Renal cortex interstitium (tissue), 11 donors: ENCODE results near the gene EPHA3. TPM values are rescaled to one million over a fixed set of nuclear protein-coding genes. Genes with fewer than 3 reads are reported as not detected.

Experiments used
- DNase-seq, 11 donors: peaks; one replicate each; pipeline ENCODE4 v3.0.0-alpha.2; 2013; ENCODE audit warnings: low read depth in 9 of 11, low spot score in 4 of 11; ENCODE audit errors: extremely low read depth in 1 of 11
- polyA plus RNA-seq, 3 donors: library from polyadenylated mRNA; unstranded; fragments of 120-200 nt; gene quantifications; one replicate each; pipeline ENCODE4 v1.2.1, GENCODE V29; 2013; ENCODE audit not compliant: insufficient read length in 3 of 3

EPHA3 gene
- polyA plus RNA-seq, 3 donors = 3.2 to 5.1 (median 4.8) TPM

DNA sequence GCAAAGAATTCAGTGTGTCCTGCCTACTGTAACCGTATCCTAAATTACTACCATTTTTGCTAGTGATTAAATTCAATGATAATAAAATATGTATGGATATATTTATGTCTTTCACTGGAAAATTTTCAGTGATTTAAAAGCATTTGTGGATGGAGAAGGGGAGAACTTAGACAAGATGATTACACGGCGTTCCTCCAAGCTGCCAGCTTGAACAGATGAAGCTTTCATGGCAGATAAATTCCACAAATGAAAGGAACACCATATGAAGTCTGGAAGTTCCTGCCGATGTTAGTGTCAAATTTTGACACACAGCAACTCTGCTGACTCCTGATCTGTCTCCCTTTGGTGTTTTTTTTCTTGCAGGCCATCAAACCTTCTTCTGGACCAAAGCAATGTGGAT, 364.7 kb downstream of the EPHA3 start:
- DNase-seq = no peak

DNA sequence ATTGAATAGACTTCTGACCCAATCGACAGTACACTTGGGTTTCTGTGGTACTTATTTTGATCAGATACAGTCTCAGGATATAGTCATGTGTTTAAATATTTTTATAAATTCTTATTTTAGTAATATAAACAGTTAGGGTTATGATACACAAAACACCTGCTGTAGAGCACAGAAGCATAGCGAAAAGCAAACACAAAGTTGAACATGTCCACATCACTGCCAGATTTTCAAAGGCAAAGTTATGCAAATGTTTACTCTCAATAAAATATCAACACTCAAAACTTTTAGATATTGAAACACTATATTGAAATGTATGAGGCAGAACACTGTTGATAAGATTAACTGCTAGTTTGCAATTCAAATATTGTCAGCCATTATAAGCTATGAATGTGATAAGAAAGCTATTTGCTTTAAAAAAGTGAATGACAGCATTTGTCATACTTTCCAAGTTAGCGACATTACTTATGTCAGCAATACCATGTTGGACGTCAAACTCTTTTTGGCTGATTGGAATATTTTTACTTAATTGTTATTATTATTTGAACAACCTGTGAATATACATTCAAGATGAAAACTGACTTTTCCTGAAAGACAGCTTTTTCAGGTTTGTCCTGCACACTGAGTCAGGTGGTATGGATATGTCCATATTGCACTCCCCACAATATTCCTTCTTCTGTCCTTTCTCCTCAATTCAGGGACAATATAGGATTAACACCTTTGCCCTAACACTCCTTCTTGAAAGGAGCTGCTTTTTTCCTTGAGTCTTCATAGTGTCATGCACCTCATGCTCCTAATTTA, 367.1 kb downstream of the EPHA3 start:
- DNase-seq = no peak

DNA sequence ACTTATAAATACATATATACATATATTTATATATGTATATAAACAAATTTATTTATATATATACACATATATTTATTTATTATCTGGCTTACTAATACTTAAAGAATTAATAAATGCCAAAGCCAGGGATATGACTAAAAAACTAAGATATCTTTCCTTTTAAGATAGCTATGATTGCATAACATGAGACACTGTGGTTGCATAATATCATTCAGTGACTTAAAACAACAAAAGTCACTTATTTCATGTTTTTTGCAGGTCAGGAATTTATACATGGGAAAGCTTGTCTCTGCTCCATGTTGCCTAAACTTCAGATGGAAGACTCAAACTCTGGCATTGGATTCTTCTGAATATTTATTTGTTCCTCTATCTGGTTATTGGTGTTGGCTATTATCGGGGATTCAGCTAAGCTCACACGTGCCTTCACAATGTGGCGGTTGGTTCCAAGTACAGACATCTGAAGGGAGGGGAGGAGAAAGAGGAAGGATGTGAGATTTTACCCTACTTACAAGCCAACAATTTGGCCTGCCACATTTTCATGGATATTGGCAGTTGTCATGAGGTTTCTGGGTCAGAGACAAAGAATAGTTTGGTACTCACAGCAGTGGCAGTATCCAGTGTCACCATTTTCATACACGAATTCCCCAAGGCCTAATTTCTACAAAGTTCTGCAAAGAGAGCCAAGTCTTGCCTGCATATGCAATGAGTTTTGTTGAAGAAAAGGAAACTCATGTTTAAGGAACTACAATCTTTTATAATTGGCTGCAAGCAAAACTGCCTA, 381.6 kb downstream of the EPHA3 start:
- no peak for DNase-seq

DNA sequence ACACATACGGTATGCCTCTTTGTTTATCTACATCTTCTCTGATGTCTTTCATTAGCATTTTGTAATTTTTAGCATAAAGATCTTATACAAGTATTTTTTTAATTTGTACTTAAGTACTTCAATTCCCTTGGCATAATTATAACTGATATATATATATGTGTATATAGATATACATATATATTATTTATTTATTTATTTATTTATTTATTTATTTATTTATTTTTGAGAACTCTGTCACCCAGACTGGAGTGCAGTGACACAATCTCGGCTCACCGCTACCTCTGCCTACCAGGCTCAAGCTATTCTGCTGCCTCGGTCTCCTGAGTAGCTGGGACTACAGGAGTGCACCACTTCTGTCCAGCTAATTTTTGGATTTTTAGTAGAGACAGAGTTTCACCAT, 382.7 kb downstream of the EPHA3 start:
- DNase-seq = no peak

DNA sequence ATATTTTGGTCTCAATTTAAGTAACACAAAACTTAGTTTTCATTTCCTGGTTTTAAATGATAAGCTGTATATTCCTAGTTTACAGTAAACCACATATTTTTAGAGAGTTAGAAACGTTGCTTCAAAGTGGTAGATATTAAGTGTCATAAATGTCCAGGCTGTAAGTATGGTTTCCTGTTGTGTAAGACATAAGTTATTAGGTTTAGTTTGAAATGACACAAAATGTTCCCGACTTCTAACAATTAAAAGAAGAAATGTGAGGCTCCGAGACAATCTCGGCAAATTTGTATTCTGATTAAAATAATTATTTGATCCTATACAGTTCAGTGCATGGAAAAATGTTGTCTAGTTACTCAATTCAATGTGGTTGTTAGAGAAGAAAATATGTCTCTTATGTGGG, 387.3 kb downstream of the EPHA3 start:
- no peak for DNase-seq

DNA sequence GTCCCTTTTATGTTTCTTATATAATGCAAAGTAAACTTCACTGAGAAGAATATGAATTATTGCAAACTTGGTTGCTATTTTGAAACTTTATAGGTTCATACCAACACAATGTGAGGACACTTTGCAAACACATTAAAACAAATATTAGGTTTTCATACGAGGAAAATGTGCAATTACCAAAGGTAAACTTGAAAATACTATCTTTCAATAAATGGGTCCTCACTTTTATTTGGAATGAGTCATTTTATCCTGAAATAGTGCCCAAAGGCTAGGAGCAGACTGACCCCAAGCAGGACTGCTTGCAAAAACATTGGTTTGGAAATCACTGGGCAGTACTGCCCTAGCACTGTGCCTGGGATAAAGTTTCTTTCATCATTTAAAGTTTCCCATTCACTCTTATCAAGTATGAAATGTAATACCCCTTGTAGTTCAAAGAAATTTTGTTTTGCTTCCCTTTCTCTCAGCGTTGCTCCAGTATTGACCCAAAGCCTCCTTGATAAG, 396.5 kb downstream of the EPHA3 start:
- no peak for DNase-seq

DNA sequence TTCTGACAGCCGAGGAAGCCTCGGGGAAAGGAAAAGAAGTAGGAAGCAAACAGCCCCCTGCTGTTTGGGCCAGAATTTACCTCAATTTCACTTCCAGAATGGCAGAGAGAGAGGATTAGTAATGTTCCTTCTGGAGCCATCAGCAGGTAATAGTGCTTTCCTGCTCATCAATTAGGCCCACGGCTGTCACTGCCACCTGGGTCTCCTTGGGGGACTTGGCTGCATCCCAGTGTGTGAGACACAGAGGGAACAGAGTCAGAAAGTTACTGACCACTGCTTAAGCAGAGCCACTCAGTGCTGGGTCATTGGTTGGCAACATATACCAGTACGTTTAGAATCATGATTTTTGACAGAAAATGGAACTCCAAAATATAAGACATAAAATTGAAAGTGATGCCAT, 397.0 kb downstream of the EPHA3 start:
- DNase-seq = no peak

DNA sequence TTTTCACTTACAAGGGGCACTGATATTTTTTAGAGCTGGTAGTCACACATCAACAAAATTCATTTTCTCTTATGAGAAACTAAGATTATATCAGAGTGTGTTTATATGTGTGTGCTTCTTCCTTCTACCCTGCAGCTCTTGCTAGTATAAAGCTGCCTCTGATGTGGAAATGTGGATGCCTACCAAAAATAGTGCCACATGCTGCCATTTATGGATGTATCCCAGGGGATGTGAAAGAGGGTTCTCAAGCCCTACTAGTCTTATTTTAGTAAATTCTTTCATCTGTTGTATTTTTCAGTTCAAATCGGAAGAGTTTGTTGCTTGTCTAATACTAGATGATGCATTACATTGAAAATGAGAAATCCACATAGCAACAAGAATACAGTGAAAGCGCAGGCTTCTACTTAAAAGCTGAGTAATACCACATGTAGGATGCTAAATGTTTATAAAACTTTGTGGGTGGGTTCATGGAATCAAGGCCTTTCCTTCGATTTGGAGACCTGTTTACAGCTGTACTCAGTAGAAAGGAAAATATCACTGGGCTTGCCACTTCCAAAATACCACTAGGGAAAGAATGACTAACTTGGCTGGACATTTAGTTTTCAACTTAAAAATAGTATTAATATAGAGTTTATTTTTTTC, 399.2 kb downstream of the EPHA3 start:
- no peak for DNase-seq

DNA sequence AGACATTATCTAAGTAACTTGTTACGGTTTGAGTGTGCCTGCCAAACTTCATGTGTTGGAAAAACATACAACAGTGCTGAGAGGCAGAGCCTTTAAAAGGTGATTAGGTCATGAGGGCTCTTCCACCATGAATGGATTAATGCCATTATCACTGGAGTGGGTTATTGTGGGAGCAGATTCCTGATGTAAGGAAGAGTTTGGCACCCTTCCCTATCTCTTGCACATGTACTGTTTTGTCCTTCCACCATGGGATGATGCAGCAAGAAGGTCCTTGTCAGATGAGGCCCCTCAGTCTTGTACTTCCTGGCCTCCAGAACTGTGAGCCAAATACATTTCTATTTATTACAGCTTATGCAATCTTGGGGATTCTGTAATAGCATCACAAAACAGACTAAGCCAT, 413.9 kb downstream of the EPHA3 start:
- DNase-seq = no peak

DNA sequence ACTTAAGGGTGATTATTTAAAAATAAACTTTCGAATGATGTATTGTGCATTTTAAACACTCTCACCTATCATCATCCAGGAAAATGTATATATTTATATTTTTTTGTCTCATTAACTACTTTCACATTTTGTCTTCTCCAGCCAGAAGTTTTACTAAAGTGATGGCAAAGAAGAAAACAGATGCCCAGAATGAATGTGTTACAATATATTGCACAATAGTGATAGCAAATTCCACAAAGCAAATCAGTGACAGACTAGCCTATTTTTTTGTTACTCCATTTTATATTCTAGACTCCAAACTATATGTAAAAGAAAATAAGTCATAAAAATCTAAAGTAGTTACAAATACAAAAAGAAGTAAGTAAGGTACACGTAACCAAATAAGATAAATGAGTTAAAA, 414.7 kb downstream of the EPHA3 start:
- no peak for DNase-seq

DNA sequence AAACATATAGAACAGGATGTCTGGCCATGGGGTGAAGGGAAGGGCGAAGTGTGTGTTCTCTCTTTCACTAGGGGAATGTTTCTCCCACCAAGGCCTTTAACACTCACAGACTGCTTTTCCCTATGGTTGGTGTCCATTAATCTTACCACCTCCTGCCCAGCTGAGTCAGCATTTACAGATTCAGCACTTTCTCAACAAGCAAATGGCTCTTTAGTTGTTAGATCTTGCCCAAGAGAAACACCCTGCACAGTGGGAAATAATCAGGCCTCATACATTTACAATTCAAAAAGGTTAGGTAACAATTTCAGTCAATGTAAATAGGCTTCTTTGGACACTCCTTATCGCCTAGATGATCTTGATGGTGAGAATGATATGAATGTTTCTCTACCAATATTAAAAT, 418.2 kb downstream of the EPHA3 start:
- no peak for DNase-seq

DNA sequence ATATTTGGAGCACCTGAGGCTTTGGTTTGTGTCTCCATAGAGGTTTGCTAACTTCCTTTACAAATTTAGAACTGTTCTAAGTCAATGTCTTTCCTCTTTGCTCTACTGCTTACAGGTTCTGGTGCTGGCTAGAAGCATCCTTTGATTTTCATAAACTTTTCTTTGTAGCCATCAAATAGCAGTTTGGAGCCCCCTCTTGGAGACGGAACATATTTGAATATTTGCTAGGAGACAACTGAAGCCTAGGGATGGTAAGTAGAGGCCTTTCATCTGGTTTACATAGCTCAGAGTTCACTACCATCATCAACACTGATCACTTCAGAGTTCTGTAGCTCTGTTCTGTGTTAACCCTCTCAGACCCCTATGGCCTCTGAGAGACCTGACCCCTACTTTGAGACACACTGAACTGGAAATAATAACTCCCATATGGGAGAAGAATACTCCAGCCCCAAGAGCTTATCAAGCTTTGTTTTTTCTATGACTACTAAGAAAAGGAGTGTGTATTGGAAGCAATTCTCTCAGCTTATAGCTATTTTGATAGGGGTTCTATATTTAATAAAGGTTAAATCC, 420.4 kb downstream of the EPHA3 start:
- no peak for DNase-seq
